ENCODE measurements around the gene PHTF1.

Gene PHTF1

DNA sequence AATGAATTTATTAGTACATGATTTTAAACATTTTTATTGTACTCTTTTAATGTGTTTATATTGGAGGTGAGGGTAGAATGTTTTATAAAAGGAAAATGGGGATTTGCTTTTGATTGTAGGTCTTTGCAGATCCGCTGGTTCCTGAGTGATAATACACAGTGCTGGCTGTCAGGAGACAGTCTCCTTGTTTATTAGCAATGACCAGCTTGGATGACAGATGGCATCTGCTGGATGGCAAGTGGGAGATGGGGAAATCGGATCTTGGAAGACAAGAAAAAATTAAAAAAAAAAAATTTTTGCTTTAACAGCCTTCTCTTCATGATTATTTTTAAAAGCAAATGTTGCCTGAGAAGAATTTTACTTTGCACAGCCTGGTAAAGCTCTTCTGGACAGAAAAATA lies 4.4 kb upstream of the PHTF1 start:
- H3K9ac ChIP-seq (ENCODE audit: low read depth, low read length, poor library complexity), result no peak overlapping the region
- no peaks in the 10 kb centered on the region for H3K27me3 ChIP-seq (ENCODE audit: control insufficient read depth in 3 of 3, insufficient read depth in 3 of 3, low read depth in 1 of 3, low read length in 3 of 3)
- H2BK15ac ChIP-seq (ENCODE audit: low read length), result no peak overlapping the region
- DNase-seq (ENCODE audit: low spot score), result no peak
- H3K18ac ChIP-seq (ENCODE audit: low read length), result no peak overlapping the region
- no peak overlapping the region for H3K4ac ChIP-seq (ENCODE audit: low read length)
- H3K36me3 ChIP-seq (replicated peaks in 1 of 2; ENCODE audit: control insufficient read depth in 2 of 2, insufficient read depth in 2 of 2, low read length in 2 of 2), result peaks cover 2 to 51% of the 10 kb centered on the region in 2 donors
- no peak overlapping the region for H2AK5ac ChIP-seq (ENCODE audit: low read depth, low read length)
- WGBS, 2 donors (ENCODE audit: extremely low coverage in 2 of 2, insufficient read length in 2 of 2, insufficient replicate concordance in 1 of 2), result no CpG with 5 or more reads among the region's 2 CpGs
- no peak overlapping the region for H2AFZ ChIP-seq (ENCODE audit: low read length)
- no peak overlapping the region for H4K91ac ChIP-seq (ENCODE audit: low read depth, low read length, poor library complexity)
- H3K14ac ChIP-seq (ENCODE audit: low read length), result no peak overlapping the region
- H2BK12ac ChIP-seq (ENCODE audit: low read length), result no peak overlapping the region
- H3K4me2 ChIP-seq (ENCODE audit: insufficient read depth, low read length, poor library complexity, severe bottlenecking), result no peak overlapping the region
- no peaks in the 10 kb centered on the region for H3K9me3 ChIP-seq (replicated peaks in 1 of 2; ENCODE audit: control insufficient read depth in 2 of 2, insufficient read depth in 1 of 2, low read depth in 1 of 2, low read length in 2 of 2)
- H3K27ac ChIP-seq (replicated peaks; ENCODE audit: low read length), result no peak overlapping the region
- H2BK5ac ChIP-seq (ENCODE audit: low read length), result no peak overlapping the region
- no peak overlapping the region for H3K23ac ChIP-seq (ENCODE audit: low read depth, low read length, poor library complexity)
- H4K8ac ChIP-seq (ENCODE audit: low read depth, low read length), result no peak overlapping the region
- H3K4me3 ChIP-seq (ENCODE audit: low read length in 2 of 2), result no peak overlapping the region
- H3K79me1 ChIP-seq (ENCODE audit: low read depth, low read length), result no peaks in the 10 kb centered on the region
- no peak overlapping the region for H2BK120ac ChIP-seq (ENCODE audit: low read depth, low read length)
- H3K4me1 ChIP-seq (ENCODE audit: control insufficient read depth in 2 of 2, insufficient read depth in 1 of 2, low read depth in 1 of 2, low read length in 2 of 2), result peaks cover 4% of the 10 kb centered on the region in 2 donors

DNA sequence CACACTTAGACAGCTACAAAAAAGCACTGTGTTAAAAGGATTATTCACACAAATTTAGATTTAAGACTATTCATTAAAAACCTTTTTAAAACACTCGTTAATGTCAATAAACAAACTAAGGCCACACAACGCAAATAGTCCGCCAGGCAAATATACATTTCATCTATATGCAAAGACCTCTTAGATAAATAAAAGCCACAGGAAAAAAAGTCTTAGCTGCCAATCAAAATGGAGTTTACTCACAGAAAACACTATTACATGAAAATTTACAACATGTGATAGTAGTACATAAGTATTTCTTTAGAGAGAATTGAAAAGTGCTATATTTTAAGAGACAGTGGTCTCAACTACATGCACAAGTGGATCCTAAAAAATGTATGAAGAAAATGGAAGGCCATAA lies 2.7 kb upstream of the PHTF1 start:
- Histone ChIP-seq H4K91ac (ENCODE audit: low read depth, low read length, poor library complexity) (no peak overlapping the region), H3K79me1 (ENCODE audit: low read depth, low read length) (no peaks in the 10 kb centered on the region), H3K4me2 (ENCODE audit: insufficient read depth, low read length, poor library complexity, severe bottlenecking) (no peak overlapping the region), H2AFZ (ENCODE audit: low read length) (no peak overlapping the region), H2BK12ac (ENCODE audit: low read length) (no peak overlapping the region), H3K18ac (ENCODE audit: low read length) (no peak overlapping the region), H3K27me3 (ENCODE audit: control insufficient read depth in 3 of 3, insufficient read depth in 3 of 3, low read depth in 1 of 3, low read length in 3 of 3) (no peaks in the 10 kb centered on the region), H4K8ac (ENCODE audit: low read depth, low read length) (no peak overlapping the region), H2BK15ac (ENCODE audit: low read length) (no peak overlapping the region), H2BK120ac (ENCODE audit: low read depth, low read length) (no peak overlapping the region), H3K14ac (ENCODE audit: low read length) (no peak overlapping the region), H3K4ac (ENCODE audit: low read length) (no peak overlapping the region), H3K4me3 (ENCODE audit: low read length in 2 of 2) (no peak overlapping the region), H2AK5ac (ENCODE audit: low read depth, low read length) (no peak overlapping the region), H3K4me1 (ENCODE audit: control insufficient read depth in 2 of 2, insufficient read depth in 1 of 2, low read depth in 1 of 2, low read length in 2 of 2) (peaks cover 0 to 4% of the 10 kb centered on the region in 2 donors), H3K23ac (ENCODE audit: low read depth, low read length, poor library complexity) (no peak overlapping the region), H3K27ac (replicated peaks; ENCODE audit: low read length) (no peak overlapping the region), H3K36me3 (replicated peaks in 1 of 2; ENCODE audit: control insufficient read depth in 2 of 2, insufficient read depth in 2 of 2, low read length in 2 of 2) (peaks cover 2 to 44% of the 10 kb centered on the region in 2 donors), H3K9me3 (replicated peaks in 1 of 2; ENCODE audit: control insufficient read depth in 2 of 2, insufficient read depth in 1 of 2, low read depth in 1 of 2, low read length in 2 of 2) (no peaks in the 10 kb centered on the region), H3K9ac (ENCODE audit: low read depth, low read length, poor library complexity) (no peak overlapping the region), H2BK5ac (ENCODE audit: low read length) (no peak overlapping the region)
- WGBS, 2 donors (ENCODE audit: extremely low coverage in 2 of 2, insufficient read length in 2 of 2, insufficient replicate concordance in 1 of 2), result 100% methylated on average over 1 of the region's 3 CpGs; no CpG with 5 or more reads in 1 of the 2 donors
- no peak for DNase-seq (ENCODE audit: low spot score)

DNA sequence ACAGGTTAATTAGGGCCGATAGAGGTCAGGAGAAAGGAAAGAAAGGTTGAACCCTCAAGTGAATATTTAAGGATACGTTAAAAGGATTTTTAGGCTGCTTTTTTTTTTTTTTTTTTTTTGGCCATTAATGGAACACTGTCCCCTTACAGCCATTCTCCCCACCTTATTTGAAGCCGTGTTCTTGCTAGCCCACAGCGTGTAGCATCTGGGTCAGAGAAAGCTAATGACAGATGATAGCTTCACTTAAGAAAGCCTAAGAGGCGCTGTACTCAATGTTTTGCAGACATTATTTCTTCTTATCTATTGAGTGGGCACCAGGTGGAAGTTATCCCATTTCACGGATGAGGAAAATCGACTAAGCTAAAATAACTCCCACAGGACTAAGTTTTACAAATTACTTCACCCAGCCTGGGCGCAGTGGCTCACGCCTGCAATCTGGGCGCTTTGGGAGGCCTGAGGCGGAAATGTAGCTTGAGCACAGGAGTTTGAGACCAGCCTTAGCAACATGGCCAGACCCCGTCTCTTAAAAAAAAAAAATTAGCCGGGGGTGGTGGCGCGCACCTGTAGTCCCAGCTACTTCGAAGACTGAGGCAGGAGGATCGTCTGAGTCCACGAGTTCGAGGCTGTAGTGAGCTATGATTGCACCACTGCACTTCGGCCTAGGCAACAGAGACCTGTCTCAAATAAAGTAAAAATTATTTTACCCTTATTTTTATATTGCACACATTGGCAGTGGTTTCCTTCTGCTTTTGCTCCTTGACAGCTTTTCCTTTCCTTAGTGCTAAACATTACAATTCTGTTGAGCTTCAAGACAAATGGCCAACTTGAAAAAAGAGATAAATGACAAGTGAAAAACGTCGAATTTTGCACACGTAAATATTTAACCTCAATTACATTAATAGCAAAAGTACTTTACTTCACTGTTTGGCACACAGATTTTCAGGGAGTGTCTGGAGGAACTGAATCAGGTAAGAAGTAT lies 1.1 kb upstream of the PHTF1 start:
- Histone ChIP-seq H2AFZ (ENCODE audit: low read length) (peak overlapping the region; percentile 95), H3K18ac (ENCODE audit: low read length) (no peak overlapping the region), H3K9me3 (replicated peaks in 1 of 2; ENCODE audit: control insufficient read depth in 2 of 2, insufficient read depth in 1 of 2, low read depth in 1 of 2, low read length in 2 of 2) (no peaks in the 10 kb centered on the region), H3K4me3 (ENCODE audit: low read length in 2 of 2) (peak overlapping the region in 1 of 2 donors; percentile 82), H3K27ac (replicated peaks; ENCODE audit: low read length) (peak overlapping the region; percentile 93), H3K36me3 (replicated peaks in 1 of 2; ENCODE audit: control insufficient read depth in 2 of 2, insufficient read depth in 2 of 2, low read length in 2 of 2) (peaks cover 0 to 42% of the 10 kb centered on the region in 2 donors), H4K91ac (ENCODE audit: low read depth, low read length, poor library complexity) (no peak overlapping the region), H3K14ac (ENCODE audit: low read length) (no peak overlapping the region), H3K4me2 (ENCODE audit: insufficient read depth, low read length, poor library complexity, severe bottlenecking) (peak overlapping the region; percentile 68), H3K9ac (ENCODE audit: low read depth, low read length, poor library complexity) (no peak overlapping the region), H3K79me1 (ENCODE audit: low read depth, low read length) (no peaks in the 10 kb centered on the region), H2BK12ac (ENCODE audit: low read length) (no peak overlapping the region), H2AK5ac (ENCODE audit: low read depth, low read length) (no peak overlapping the region), H3K4ac (ENCODE audit: low read length) (no peak overlapping the region), H4K8ac (ENCODE audit: low read depth, low read length) (no peak overlapping the region), H3K23ac (ENCODE audit: low read depth, low read length, poor library complexity) (no peak overlapping the region), H3K4me1 (ENCODE audit: control insufficient read depth in 2 of 2, insufficient read depth in 1 of 2, low read depth in 1 of 2, low read length in 2 of 2) (peaks cover 0 to 4% of the 10 kb centered on the region in 2 donors), H3K27me3 (ENCODE audit: control insufficient read depth in 3 of 3, insufficient read depth in 3 of 3, low read depth in 1 of 3, low read length in 3 of 3) (no peaks in the 10 kb centered on the region), H2BK15ac (ENCODE audit: low read length) (no peak overlapping the region), H2BK120ac (ENCODE audit: low read depth, low read length) (no peak overlapping the region), H2BK5ac (ENCODE audit: low read length) (no peak overlapping the region)
- no CpG with 5 or more reads among the region's 23 CpGs for WGBS, 2 donors (ENCODE audit: extremely low coverage in 2 of 2, insufficient read length in 2 of 2, insufficient replicate concordance in 1 of 2)
- no peak for DNase-seq (ENCODE audit: low spot score)

DNA sequence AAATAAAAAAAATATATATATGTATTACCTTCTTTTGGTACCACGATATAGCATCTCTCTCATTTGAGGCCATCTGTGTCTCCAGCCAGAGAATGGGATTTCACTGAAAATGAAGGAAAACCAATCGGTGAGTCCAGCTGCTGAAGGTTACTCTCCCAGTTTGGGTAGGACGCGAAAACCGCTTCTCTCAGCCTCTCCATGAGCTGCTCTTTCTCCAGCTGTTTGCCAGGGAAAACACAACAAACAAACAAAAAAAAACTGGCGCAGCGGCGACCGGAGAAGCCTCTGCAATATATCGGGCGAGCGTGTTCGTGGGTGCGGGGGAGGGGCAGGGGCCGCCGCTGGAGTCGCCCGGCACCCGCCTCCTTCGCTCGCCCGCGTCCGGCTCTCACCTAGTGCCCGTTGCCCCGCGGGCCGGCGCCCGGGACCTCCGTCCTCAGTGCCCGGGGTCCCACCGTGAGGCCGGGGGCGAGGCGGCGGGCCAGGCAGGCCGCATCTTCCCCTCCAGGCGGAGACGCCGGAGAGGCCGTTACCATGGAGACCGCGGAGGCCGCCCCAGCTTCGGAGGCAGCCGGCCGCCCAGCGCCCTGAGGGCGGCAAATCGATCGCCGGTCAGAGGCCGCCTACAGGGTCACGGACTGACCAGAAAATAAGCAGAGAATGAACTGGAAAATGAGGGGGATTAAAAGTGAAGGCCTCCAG lies 504 bp downstream of the PHTF1 start:
- peak overlapping the region; percentile 98 for H2BK5ac ChIP-seq (ENCODE audit: low read length)
- H3K4me3 ChIP-seq (ENCODE audit: low read length in 2 of 2), result peak overlapping the region; percentile 82 to 91
- peak; percentile 83 for DNase-seq (ENCODE audit: low spot score)
- H2AK5ac ChIP-seq (ENCODE audit: low read depth, low read length), result peak overlapping the region; percentile 74
- H3K4me1 ChIP-seq (ENCODE audit: control insufficient read depth in 2 of 2, insufficient read depth in 1 of 2, low read depth in 1 of 2, low read length in 2 of 2), result peaks cover 0 to 4% of the 10 kb centered on the region in 2 donors
- WGBS, 2 donors (ENCODE audit: extremely low coverage in 2 of 2, insufficient read length in 2 of 2, insufficient replicate concordance in 1 of 2), result no CpG with 5 or more reads among the region's 55 CpGs
- H3K79me1 ChIP-seq (ENCODE audit: low read depth, low read length), result no peaks in the 10 kb centered on the region
- H2BK12ac ChIP-seq (ENCODE audit: low read length), result no peak overlapping the region
- peaks cover 0 to 41% of the 10 kb centered on the region in 2 donors for H3K36me3 ChIP-seq (replicated peaks in 1 of 2; ENCODE audit: control insufficient read depth in 2 of 2, insufficient read depth in 2 of 2, low read length in 2 of 2)
- H3K27ac ChIP-seq (replicated peaks; ENCODE audit: low read length), result peak overlapping the region; percentile 93
- peak overlapping the region; percentile 52 for H3K9ac ChIP-seq (ENCODE audit: low read depth, low read length, poor library complexity)
- peak overlapping the region; percentile 64 for H2BK15ac ChIP-seq (ENCODE audit: low read length)
- H3K23ac ChIP-seq (ENCODE audit: low read depth, low read length, poor library complexity), result peak overlapping the region; percentile 76
- peak overlapping the region; percentile 72 for H2BK120ac ChIP-seq (ENCODE audit: low read depth, low read length)
- peak overlapping the region; percentile 32 for H3K18ac ChIP-seq (ENCODE audit: low read length)
- H3K4ac ChIP-seq (ENCODE audit: low read length), result no peak overlapping the region
- H3K4me2 ChIP-seq (ENCODE audit: insufficient read depth, low read length, poor library complexity, severe bottlenecking), result peak overlapping the region; percentile 68
- no peak overlapping the region for H4K91ac ChIP-seq (ENCODE audit: low read depth, low read length, poor library complexity)
- no peak overlapping the region for H3K14ac ChIP-seq (ENCODE audit: low read length)
- H3K27me3 ChIP-seq (ENCODE audit: control insufficient read depth in 3 of 3, insufficient read depth in 3 of 3, low read depth in 1 of 3, low read length in 3 of 3), result no peaks in the 10 kb centered on the region
- peak overlapping the region; percentile 95 for H2AFZ ChIP-seq (ENCODE audit: low read length)
- H3K9me3 ChIP-seq (replicated peaks in 1 of 2; ENCODE audit: control insufficient read depth in 2 of 2, insufficient read depth in 1 of 2, low read depth in 1 of 2, low read length in 2 of 2), result no peaks in the 10 kb centered on the region
- no peak overlapping the region for H4K8ac ChIP-seq (ENCODE audit: low read depth, low read length)

Measured in neuronal stem cell (in vitro differentiated cells).